NT2/D1 (cell line): ENCODE results near the gene HECTD1.

Experiments
- SUZ12 ChIP-seq: IDR thresholded peaks from 2 replicates; pipeline ENCODE4 v1.6.1; 2011; ENCODE audit not compliant: insufficient read length, insufficient read depth; ENCODE audit errors: extremely low read depth
- YY1 ChIP-seq: IDR thresholded peaks from 2 replicates; pipeline ENCODE4 v1.6.1; 2011; ENCODE audit not compliant: insufficient read length, insufficient read depth

GRCh38 chr14:31051511-31051910 is 156.1 kb downstream of the HECTD1 start:
- TF ChIP-seq YY1 (no peak), SUZ12 (no peak)
